NT2/D1 (cell line): ENCODE measurements around the gene COX19.
"Not testable (repeated sequence)": the region's sequence is repeated elsewhere in the genome, so short reads cannot be mapped to it uniquely, and the experiment has no call there.

ENCODE experiments used
- SUZ12 ChIP-seq: IDR thresholded peaks from 2 replicates; pipeline ENCODE4 v1.6.1; 2011; ENCODE audit not compliant: insufficient read length, insufficient read depth; ENCODE audit errors: extremely low read depth
- YY1 ChIP-seq: IDR thresholded peaks from 2 replicates; pipeline ENCODE4 v1.6.1; 2011; ENCODE audit not compliant: insufficient read length, insufficient read depth
- ZNF274 ChIP-seq: IDR thresholded peaks from 2 replicates; pipeline ENCODE4 v1.6.1; 2011; ENCODE audit warnings: mild to moderate bottlenecking, low read depth, low read length

- not testable (repeated sequence) for TF ChIP-seq ZNF274, YY1, SUZ12
Measured at GRCh38 chr7:960972-961371, 14.4 kb downstream of the COX19 start.
